Epithelial cell of proximal tubule (primary cell): ENCODE data around the gene RTF2. TPM values are rescaled to one million over a fixed set of nuclear protein-coding genes. Genes with fewer than 3 reads are reported as not detected.

Experiments used
- DNase-seq: peaks from one replicate; pipeline ENCODE4 v3.0.0-alpha.2; 2011; ENCODE audit warnings: low read depth
- H3K4me3 ChIP-seq: 2 replicates; pipeline ENCODE4 v1.5.1; 2011; ENCODE audit warnings: low read depth, mild to moderate bottlenecking, low read length
- CTCF ChIP-seq: conservative IDR thresholded peaks from 2 replicates; pipeline ENCODE4 v1.5.1; 2012; ENCODE audit warnings: low read depth, mild to moderate bottlenecking, low read length
- total RNA-seq: library from RNA; depleted of rRNA; stranded (reverse); fragments of >200 nt; gene quantifications from 2 replicates; pipeline ENCODE4 v1.2.3, GENCODE V29; 2015

The RTF2 gene
- total RNA-seq, 1 donor from 2014 or later: 50.0 TPM

GRCh38 chr20:56445130-56445529 is 23.3 kb upstream of the RTF2 start:
- DNase-seq: no peak
- TF ChIP-seq CTCF: no peak
- no peak overlapping the region for H3K4me3 ChIP-seq

GRCh38 chr20:56445540-56445939 is 22.9 kb upstream of the RTF2 start:
- H3K4me3 ChIP-seq: no peak overlapping the region
- DNase-seq: no peak
- TF ChIP-seq CTCF: no peak

GRCh38 chr20:56447227-56447626 is 21.2 kb upstream of the RTF2 start:
- no peak overlapping the region for H3K4me3 ChIP-seq
- no peak for TF ChIP-seq CTCF

GRCh38 chr20:56449459-56449858 is 19.0 kb upstream of the RTF2 start:
- no peak for DNase-seq
- no peak for TF ChIP-seq CTCF
- no peak overlapping the region for H3K4me3 ChIP-seq

More at GRCh38 chr20:56447227-56447626, 21.2 kb upstream of the RTF2 start:
- no peak for DNase-seq

GRCh38 chr20:56451056-56451765 is 17.2 kb upstream of the RTF2 start:
- H3K4me3 ChIP-seq: no peak overlapping the region
- DNase-seq: no peak
- no peak for TF ChIP-seq CTCF

- TF ChIP-seq CTCF: no peak
Observed at GRCh38 chr20:56453352-56453751, 15.1 kb upstream of the RTF2 start.

GRCh38 chr20:56454754-56455153 is 13.7 kb upstream of the RTF2 start:
- no peak for DNase-seq
- TF ChIP-seq CTCF: no peak
- no peak overlapping the region for H3K4me3 ChIP-seq

More at GRCh38 chr20:56453352-56453751, 15.1 kb upstream of the RTF2 start:
- no peak for DNase-seq
- H3K4me3 ChIP-seq: no peak overlapping the region
